HepG2 (cell line): ENCODE data around the gene POU6F2.

Experiments
- MAFK ChIP-seq, 2 experiments: IDR thresholded peaks in 1 of 2; conservative IDR thresholded peaks in 1 of 2; 2 replicates each; pipeline ENCODE4 v1.6.1; 2011; ENCODE audit warnings: improper control_type of control experiment in 2 of 2, low read length in 2 of 2
- PHF20 ChIP-seq: sonication (generic); formaldehyde crosslinking; IDR thresholded peaks from 2 replicates; pipeline ENCODE4 v1.5.0; 2020; ENCODE audit warnings: mild to moderate bottlenecking, missing genetic modification reagents
- REL ChIP-seq: sonication (generic); formaldehyde crosslinking; conservative IDR thresholded peaks from 2 replicates; pipeline ENCODE4 v1.8.0; 2022; ENCODE audit warnings: mild to moderate bottlenecking, missing genetic modification reagents, moderate library complexity
- ZFP36 ChIP-seq: fragments of 150-350 bp; IDR thresholded peaks from 2 replicates; pipeline ENCODE4 v1.6.1; 2018; ENCODE audit warnings: borderline replicate concordance, low read length, low read depth; ENCODE audit not compliant: partially characterized antibody
- TF ChIP-seq, protein P1 (sequence below): sonication (generic); formaldehyde crosslinking; IDR thresholded peaks from 2 replicates; pipeline ENCODE4 v1.5.0; 2020; ENCODE audit warnings: mild to moderate bottlenecking, missing genetic modification reagents, moderate library complexity

DNA sequence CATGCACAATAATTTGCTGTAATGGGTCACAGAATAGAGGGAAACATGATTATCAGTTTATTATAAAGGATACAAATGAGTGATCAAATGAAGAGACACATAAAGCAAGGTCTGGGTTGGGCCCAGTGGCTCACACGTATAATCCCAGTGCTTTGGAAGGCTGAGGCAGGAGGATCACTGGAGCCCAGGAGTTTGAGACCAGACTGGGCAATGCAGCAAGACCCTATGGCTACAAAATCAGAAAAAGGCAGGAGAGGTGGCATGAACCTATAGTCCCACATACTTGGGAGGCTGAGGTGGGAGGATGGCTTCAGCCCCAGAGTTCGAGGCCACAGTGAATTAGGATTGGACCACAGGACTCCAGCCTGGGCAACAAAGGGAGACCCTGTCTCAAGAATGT, 421.7 kb downstream of the POU6F2 start:
- TF ChIP-seq, protein P1, sequence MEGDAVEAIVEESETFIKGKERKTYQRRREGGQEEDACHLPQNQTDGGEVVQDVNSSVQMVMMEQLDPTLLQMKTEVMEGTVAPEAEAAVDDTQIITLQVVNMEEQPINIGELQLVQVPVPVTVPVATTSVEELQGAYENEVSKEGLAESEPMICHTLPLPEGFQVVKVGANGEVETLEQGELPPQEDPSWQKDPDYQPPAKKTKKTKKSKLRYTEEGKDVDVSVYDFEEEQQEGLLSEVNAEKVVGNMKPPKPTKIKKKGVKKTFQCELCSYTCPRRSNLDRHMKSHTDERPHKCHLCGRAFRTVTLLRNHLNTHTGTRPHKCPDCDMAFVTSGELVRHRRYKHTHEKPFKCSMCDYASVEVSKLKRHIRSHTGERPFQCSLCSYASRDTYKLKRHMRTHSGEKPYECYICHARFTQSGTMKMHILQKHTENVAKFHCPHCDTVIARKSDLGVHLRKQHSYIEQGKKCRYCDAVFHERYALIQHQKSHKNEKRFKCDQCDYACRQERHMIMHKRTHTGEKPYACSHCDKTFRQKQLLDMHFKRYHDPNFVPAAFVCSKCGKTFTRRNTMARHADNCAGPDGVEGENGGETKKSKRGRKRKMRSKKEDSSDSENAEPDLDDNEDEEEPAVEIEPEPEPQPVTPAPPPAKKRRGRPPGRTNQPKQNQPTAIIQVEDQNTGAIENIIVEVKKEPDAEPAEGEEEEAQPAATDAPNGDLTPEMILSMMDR (CRISPR knock-in tag) = no peak
- TF ChIP-seq REL (no peak), ZFP36 (no peak), PHF20 (CRISPR knock-in tag) (no peak), MAFK (conservative IDR thresholded peaks at IDR 0.05 in 1 of 2, IDR thresholded peaks at IDR 0.05 in 1 of 2; ENCODE audit: low read length in 2 of 2) (no peak)
